H4 (cell line): ENCODE measurements around the gene CAPRIN1. TPM values are rescaled to one million over a fixed set of nuclear protein-coding genes. Genes with fewer than 3 reads are reported as not detected.
"Not testable (repeated sequence)": the region's sequence is repeated elsewhere in the genome, so short reads cannot be mapped to it uniquely, and the experiment has no call there.

ENCODE experiments used
- DNase-seq: peaks from one replicate; pipeline ENCODE4 v3.0.0-alpha.2; 2015; ENCODE audit warnings: low spot score
- total RNA-seq: library from RNA; depleted of rRNA; stranded (reverse); fragments of >200 nt; shearing (Covaris generic); gene quantifications from 2 replicates; pipeline ENCODE4 v1.2.3, GENCODE V29; 2014

The CAPRIN1 gene
- total RNA-seq, 1 experiment from 2014 or later, result 273 TPM

GRCh38 chr11:34052036-34052607, 591 bp downstream of the CAPRIN1 start:
- DNase-seq, result peak; percentile 90

DNA sequence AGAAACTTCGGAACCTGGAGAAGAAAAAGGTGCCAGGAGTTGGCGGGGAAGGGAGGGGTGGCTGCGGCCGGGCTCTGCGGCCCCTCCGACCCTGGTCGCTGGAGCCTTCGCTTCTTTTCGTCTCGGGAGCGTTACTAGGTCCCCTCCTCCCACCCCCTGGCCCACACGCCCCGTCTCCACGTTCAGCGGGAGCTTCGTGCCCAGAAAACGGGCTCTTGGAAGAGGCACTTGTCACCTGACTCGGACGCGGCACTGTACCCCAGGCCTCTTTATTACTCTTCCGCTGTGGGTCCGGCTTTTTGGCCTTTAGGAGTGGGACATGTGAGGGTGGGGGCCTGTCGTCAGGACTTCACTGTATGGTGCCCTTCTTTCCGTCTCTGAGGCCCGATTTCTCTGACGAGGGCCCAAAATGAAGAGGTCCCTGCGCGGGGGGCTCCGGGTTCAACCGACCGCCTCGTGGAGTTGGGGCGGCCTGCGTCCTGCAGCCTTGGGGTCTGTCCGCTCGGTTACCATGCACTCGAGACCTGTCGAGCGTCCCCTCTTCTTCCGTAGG, 1.2 kb downstream of the CAPRIN1 start:
- DNase-seq, result no peak

GRCh38 chr11:34053161-34053686, 1.7 kb downstream of the CAPRIN1 start:
- DNase-seq, result peak; percentile 75

DNA sequence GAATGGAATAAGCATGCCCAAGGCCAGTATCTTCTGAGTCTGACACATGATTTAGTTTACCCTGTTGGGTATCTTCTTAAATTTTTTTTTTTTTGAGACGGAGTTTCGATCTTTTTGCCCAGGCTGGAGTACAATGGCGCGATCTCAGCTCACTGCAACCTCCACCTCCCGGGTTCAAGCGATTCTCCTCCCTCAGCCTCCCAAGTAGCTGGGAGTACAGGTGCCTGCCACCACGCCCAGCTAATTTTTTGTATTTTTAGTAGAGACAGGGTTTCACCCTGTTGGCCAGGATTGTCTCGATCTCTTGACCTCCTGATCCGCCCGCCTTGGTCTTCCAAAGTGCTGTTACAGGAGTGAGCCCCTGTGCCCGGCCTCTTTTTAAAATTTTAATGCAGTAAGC, 2.8 kb downstream of the CAPRIN1 start:
- DNase-seq, result not testable (repeated sequence)

DNA sequence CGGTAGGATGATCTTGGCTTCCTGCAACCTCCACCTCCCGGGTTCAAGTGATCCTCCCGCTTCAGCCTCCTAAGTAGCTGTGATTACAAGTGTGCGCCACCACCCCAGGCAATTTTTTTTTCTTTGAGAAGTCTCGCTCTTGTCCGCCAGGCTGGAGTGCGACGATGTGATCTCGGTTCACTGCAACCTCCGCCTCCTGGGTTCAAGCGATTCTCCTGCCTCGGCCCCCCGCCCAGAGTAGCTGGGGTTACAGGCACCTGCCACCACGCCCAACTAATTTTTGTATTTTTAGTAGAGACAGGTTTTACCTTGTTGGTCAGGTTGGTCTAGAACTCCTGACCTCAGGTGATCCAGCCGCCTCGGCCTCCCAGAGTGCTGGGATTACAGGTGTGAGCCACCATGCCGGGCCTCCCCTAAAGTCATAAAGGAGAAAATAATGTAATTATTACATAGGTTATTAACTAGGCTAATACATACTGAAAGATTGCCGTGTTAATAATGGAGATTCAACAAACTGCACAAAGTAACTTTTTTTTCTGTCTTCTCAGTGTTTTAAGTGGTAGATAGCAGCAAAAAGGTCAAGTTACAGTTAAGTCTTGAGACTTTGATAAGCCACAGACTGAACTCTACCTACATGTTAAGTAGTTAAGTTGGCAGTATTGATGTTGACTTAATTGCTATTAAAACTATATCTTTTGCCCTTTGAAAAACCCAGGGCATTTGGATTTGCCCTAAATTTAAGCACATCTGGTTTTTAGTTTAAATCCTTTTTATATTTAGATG, 3.9 kb downstream of the CAPRIN1 start:
- DNase-seq, result no peak

GRCh38 chr11:34056672-34057071, 5.1 kb downstream of the CAPRIN1 start:
- no peak for DNase-seq

DNA sequence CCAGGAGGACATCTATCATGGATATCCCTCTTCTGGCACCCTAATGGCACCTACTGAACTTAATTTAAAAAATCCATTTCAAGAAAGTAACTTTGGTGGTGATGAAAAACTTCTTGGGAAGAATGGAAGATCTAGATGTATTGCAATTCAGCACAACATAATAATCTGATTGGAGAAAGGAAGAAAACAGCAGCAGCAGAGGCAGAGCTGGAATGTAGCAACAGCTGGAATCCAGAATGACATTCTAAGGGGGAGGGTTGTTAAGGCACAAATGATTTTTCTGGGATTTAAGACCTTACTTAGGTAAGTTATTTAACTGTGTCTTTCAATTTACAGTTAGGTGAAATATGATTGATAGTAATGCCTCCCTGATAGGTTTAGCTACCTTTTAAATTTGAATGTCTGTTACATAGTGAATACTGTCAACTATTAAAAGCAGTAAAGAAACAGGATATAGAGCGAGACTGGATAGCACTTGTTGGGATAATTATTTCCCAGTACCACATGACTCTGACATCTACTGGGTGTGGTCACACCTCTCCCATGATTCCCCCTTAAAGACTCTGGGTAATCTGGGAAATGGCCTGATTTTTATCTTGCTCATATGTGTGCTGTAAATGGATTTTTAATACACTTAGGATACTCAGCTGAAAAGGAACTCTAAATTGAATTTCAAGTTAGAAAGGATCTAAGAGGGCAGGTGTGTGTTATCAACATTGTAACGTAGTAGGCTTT, 11.7 kb downstream of the CAPRIN1 start:
- DNase-seq, result no peak

DNA sequence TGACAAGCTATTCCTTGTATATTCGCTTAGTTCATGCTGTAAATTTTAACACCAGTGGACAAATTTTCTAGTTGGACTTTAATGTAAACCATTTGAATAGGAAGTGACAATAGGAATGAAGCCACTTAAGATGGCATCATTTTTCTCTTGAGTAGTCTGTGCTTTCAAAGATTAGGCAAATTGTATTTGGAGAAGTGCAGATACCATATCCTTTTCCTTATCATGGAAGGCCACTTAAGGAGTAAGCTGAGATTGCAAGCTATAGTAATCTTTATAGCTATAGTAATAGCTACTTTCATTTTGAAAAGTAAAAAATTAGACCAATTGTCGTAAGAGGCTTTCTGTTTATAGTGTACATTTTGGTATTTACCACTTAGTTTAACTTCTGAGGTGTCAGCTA, 12.8 kb downstream of the CAPRIN1 start:
- no peak for DNase-seq

- DNase-seq, result no peak
These were observed 14.1 kb downstream of the CAPRIN1 start for GRCh38 chr11:34065505-34066203.

DNA sequence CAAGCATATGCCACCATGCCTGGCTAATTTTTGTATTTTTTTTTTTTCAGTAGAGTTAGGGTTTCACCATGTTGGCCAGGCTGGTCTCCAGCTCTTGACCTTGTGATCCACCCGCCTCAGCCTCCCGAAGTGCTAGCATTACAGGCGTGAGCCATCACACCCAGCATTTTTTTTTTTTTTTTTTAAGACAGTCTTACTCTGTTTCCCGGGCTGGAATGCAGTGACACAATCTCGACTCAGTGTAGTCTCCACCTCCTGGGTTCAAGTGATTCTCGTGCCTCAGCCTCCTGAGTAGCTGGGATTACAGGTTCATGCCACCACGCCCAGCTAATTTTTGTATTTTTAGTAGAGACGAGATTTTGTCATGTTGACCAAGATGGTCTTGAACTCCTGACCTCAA, 15.2 kb downstream of the CAPRIN1 start:
- not testable (repeated sequence) for DNase-seq

- DNase-seq, result no peak
These were observed 16.0 kb downstream of the CAPRIN1 start for GRCh38 chr11:34067383-34068065.

GRCh38 chr11:34068111-34068510, 16.6 kb downstream of the CAPRIN1 start:
- no peak for DNase-seq

DNA sequence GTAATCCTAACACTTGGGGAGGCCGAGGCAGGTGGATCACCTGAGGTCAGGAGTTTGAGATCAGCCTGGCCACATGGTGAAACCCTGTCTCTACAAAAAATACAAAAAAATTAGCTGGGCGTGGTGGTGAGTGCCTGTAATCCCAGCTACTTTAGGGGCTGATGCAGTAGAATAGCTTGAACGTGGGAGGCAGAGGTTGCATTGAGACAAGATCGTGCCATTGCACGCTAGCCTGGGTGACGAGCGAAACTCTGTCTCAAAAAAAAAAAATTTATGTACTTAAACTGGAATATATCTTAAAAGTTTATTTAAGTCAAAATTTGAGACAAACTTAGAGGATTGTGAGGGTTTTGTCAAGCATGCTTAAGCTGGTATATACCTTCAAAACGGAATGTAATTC, 19.8 kb downstream of the CAPRIN1 start:
- DNase-seq, result not testable (repeated sequence)

- no peak for DNase-seq
These were observed 20.5 kb downstream of the CAPRIN1 start for GRCh38 chr11:34072041-34072440.

- no peak for DNase-seq
These were observed 21.3 kb downstream of the CAPRIN1 start for GRCh38 chr11:34072832-34073231.

DNA sequence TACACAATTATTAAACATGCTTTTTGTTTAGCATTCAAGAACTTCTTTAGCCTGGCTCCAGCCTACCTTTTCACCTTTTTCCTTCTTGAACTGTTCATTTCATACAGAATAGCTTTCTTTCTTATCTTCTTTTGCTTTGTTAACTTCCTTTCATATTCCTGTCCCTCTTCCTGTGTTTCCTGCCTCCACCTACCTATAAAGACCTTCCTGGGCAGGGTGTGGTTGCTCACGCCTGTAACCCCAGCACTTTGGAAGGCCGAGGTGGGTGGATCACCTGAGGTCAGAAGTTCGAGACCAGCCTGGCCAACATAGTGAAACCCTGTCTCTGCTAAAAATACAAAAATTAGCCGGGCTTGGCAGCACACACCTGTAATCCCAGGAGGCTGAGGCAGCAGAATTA, 22.9 kb downstream of the CAPRIN1 start:
- DNase-seq, result no peak

DNA sequence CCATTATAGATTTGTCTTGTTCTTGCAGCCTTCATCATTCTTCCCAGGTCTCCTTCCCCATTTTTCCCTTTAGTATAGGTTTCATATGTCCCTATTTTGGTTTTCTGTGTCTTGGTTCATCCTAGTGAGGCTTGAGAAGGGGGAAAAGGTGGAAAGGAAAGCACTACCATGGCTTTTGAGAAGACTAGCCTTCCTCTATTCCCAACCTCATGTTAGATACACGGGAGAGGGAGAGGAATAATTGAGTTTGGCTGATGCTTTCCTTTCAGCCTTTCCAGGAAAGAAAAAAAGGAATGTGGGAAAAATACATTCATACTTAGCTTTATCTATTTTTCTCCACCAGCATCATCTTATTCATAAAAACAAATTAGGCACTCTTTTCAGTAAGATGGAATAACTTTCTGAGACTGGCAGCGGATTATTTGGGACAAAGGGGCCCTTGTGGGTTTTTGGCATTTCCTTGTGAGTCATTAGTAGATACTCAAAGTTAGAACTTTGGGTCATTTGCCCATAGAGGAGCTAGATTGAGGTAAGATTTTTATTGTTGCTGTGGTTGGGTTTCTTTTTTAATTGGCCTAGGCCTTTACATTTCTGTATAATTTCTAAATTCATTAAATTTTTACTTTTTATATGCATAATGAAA, 23.8 kb downstream of the CAPRIN1 start:
- DNase-seq, result peak; percentile 58

DNA sequence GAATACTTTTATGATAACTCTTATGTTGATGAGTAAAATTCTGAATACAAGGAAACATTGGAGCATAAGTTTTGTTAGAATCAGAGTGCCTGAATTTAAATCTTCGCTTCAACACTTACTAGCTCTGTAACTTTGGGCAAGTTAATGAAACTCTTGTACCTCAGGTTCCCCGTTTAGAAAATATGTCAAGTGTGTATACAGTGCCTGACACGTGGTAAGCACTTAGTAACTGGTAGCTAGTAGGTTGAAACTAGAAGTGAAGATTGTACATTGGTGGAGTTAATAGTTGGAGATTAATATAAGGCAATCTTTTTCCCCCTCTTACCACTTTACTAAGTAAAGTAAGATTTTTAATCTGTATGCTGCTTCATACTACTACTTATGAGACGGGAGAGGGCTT, 29.1 kb downstream of the CAPRIN1 start:
- no peak for DNase-seq

GRCh38 chr11:34084637-34085036, 33.1 kb downstream of the CAPRIN1 start:
- no peak for DNase-seq

DNA sequence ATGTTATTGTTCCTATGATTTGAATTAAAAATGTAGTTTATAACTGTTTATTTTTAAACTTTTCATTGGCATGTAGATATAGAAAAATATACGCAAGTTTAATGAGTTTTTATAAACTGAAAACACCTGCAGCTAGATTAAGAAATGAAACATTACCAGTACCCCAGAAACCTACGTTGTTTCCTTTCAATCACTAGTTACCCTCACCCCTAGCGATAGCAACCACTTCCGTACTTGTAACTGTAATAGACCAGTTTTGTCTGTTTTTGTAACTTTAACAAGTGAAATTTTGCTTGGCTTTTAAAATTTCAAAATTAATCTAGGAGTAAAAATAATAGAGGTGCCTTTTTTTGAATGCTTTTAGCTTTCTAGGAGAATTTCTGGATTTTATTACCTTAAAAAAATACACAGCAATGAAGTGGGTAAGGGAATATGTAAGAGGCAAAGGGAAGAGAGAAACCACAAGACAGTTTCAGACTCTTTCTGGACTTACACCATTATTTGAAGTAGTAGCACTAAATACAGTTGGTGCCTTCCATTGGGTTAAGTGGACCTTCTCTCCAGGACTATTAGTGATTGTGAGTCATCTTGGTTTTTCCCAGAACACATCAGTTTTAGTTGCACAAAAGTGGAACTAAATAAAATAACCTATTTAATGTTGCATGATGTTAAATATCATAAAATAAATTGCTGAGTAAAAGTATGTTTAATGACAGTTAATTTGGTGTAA, 35.2 kb downstream of the CAPRIN1 start:
- DNase-seq, result no peak
